Ovary (tissue), 3 donors: ENCODE data around the gene TCF4.

Source experiments
- POLR2A ChIP-seq: fragments of 450-650 bp; IDR thresholded peaks from one replicate; pipeline ENCODE4 v1.6.1; 2017; ENCODE audit warnings: antibody characterized with exemption, mild to moderate bottlenecking, moderate library complexity
- TF ChIP-seq, protein P1 (sequence below), 3 donors: fragments of 450-650 bp in 2 of 3; fragments of 200-600 bp in 1 of 3; IDR thresholded peaks; one replicate each; pipeline versions ENCODE4 v1.5.1 to v1.8.0; 2016 to 2022; ENCODE audit warnings: antibody characterized with exemption in 3 of 3, mild to moderate bottlenecking in 1 of 3
- donor health status: DM: no; HTN: no; CAD: no.

DNA sequence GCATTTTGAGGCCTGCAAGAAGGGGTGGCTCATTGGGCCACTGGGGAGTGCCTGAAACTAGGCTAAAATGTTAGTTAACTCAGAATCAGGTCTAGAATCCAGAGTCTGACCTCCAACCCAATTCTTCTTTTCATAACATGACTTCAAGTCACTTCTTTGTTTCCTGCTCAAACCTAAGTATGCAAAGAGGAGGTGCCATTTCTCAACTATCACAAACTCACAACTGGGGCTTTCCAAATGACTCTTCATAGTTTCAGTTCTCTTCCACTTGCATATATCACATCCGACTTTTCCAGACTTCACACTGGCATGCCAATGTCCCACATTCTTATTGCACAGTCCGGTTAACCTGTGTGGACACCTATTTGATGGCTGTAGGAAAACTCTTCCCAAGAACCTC lies 211.6 kb downstream of the TCF4 start:
- TF ChIP-seq, protein P1, sequence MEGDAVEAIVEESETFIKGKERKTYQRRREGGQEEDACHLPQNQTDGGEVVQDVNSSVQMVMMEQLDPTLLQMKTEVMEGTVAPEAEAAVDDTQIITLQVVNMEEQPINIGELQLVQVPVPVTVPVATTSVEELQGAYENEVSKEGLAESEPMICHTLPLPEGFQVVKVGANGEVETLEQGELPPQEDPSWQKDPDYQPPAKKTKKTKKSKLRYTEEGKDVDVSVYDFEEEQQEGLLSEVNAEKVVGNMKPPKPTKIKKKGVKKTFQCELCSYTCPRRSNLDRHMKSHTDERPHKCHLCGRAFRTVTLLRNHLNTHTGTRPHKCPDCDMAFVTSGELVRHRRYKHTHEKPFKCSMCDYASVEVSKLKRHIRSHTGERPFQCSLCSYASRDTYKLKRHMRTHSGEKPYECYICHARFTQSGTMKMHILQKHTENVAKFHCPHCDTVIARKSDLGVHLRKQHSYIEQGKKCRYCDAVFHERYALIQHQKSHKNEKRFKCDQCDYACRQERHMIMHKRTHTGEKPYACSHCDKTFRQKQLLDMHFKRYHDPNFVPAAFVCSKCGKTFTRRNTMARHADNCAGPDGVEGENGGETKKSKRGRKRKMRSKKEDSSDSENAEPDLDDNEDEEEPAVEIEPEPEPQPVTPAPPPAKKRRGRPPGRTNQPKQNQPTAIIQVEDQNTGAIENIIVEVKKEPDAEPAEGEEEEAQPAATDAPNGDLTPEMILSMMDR (IDR thresholded peaks at IDR 0.05), result no peak
- TF ChIP-seq POLR2A, result no peak
